Endothelial cell of umbilical vein (primary cell): ENCODE results near the gene GVQW3.

Source experiments
- CTCF ChIP-seq, 2 donors: IDR thresholded peaks; 1 replicate in 1 of 2; 2 replicates in 1 of 2; pipeline ENCODE4 v1.5.1; 2011; ENCODE audit warnings: low read length in 2 of 2, mild to moderate bottlenecking in 2 of 2, moderate library complexity in 2 of 2, control low read depth in 1 of 2, inconsistent platforms in 1 of 2, low read depth in 1 of 2; ENCODE audit not compliant: insufficient read depth in 1 of 2; ENCODE audit errors: extremely low read depth in 1 of 2
- POLR2A ChIP-seq: IDR thresholded peaks from 2 replicates; pipeline ENCODE4 v1.6.1; 2012; ENCODE audit warnings: low read depth, mild to moderate bottlenecking, control low read depth, low read length
- POLR2AphosphoS5 ChIP-seq: IDR thresholded peaks from 2 replicates; pipeline ENCODE4 v1.6.1; 2012; ENCODE audit warnings: low read depth, mild to moderate bottlenecking, control low read depth, low read length, moderate library complexity; ENCODE audit not compliant: insufficient read depth

DNA sequence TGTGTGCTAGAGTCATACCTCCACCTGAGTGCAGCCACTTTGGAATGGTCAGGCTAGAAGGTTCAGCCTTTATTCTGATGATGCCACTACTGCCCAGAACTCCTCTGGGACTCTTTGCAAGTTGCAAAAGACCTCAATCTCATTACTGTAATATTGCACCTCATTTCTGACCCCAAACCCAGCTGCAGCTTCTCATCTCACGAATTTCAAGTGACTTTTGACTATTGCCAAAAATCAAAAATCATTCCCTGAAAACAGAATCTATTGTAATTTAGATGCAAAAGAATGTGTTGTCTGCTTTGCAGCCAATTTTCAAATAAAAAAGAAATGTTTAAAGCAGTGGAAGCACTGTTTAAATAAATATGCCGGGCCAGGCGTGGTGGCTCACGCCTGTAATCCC lies 25.2 kb downstream of the GVQW3 start:
- no peak for TF ChIP-seq CTCF (IDR thresholded peaks at IDR 0.05; ENCODE audit: extremely low read depth in 1 of 2, insufficient read depth in 1 of 2, low read depth in 1 of 2, low read length in 2 of 2)
- TF ChIP-seq POLR2A, result no peak
- TF ChIP-seq POLR2AphosphoS5, result no peak
